ENCODE results near the gene FAM111B. TPM values are rescaled to one million over a fixed set of nuclear protein-coding genes. Genes with fewer than 3 reads are reported as not detected.
"Not testable (repeated sequence)": the region's sequence is repeated elsewhere in the genome, so short reads cannot be mapped to it uniquely, and the experiment has no call there.

Gene FAM111B
- total RNA-seq, 3 donors from 2014 or later (not counting 1 experiment from before 2014, with no cell fraction given) = 1.2 to 1.9 (median 1.4) TPM

DNA sequence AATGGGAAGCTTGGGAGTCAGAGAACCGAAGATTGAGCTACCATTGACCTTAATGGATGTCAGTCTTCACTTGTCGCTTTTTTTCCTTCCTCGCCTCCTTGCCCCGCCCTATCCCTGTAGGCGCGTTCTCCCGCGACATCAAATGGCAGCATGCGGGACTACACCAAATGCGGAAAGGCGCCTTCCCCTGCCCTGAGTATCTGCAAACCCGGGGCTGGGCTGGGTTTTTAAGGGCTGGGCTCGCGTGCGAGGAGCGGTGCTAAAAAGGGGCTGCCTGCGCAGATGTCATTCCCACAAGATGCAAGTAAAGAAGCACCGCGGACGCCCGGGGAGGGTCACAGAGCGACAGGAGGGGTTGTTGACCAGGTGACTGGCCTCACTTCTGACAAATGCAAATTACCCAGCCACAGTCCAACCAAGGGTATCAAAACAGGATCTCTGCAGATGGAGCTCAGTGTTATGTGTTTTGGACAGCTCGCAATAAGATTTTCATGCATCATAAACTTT is 4.7 kb upstream of the FAM111B start:
- 9% methylated on average over 23 of the region's 23 CpGs for WGBS (ENCODE audit: insufficient coverage)
- intact Hi-C loops (cut with micrococcal nuclease) = no loop called here
- Mint-ChIP-seq H3K36me3 (no peaks in the 10 kb centered on the region), H3K9me3 (no peaks in the 10 kb centered on the region), H3K27me3 (ENCODE audit: low read depth in 2 of 2) (peaks cover 21 to 32% of the 10 kb centered on the region in 2 donors), H3K4me1 (peaks cover 24 to 27% of the 10 kb centered on the region in 2 donors), H3K4me3 (peak overlapping the region; percentile 62), H3K27ac (no peak overlapping the region)
- ATAC-seq = peak; percentile 29 to 51 (median 36)
- Histone ChIP-seq H3K27me3 (ENCODE audit: control insufficient read depth, insufficient read depth, low read length) (peaks cover 2% of the 10 kb centered on the region), H3K36me3 (ENCODE audit: control insufficient read depth, insufficient read depth, low read length) (no peaks in the 10 kb centered on the region), H3K9me3 (ENCODE audit: control insufficient read depth, insufficient read depth, low read length) (no peaks in the 10 kb centered on the region), H3K4me3 (ENCODE audit: low read length) (peak overlapping the region; percentile 49), H3K4me1 (ENCODE audit: control insufficient read depth, insufficient read depth, low read length) (peaks cover 24% of the 10 kb centered on the region), H3K27ac (ENCODE audit: low read length) (no peak overlapping the region)
- TF ChIP-seq, protein P1, sequence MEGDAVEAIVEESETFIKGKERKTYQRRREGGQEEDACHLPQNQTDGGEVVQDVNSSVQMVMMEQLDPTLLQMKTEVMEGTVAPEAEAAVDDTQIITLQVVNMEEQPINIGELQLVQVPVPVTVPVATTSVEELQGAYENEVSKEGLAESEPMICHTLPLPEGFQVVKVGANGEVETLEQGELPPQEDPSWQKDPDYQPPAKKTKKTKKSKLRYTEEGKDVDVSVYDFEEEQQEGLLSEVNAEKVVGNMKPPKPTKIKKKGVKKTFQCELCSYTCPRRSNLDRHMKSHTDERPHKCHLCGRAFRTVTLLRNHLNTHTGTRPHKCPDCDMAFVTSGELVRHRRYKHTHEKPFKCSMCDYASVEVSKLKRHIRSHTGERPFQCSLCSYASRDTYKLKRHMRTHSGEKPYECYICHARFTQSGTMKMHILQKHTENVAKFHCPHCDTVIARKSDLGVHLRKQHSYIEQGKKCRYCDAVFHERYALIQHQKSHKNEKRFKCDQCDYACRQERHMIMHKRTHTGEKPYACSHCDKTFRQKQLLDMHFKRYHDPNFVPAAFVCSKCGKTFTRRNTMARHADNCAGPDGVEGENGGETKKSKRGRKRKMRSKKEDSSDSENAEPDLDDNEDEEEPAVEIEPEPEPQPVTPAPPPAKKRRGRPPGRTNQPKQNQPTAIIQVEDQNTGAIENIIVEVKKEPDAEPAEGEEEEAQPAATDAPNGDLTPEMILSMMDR (IDR thresholded peaks at IDR 0.05) = no peak
- DNase-seq = peak in 1 of 2 donors; percentile 73

DNA sequence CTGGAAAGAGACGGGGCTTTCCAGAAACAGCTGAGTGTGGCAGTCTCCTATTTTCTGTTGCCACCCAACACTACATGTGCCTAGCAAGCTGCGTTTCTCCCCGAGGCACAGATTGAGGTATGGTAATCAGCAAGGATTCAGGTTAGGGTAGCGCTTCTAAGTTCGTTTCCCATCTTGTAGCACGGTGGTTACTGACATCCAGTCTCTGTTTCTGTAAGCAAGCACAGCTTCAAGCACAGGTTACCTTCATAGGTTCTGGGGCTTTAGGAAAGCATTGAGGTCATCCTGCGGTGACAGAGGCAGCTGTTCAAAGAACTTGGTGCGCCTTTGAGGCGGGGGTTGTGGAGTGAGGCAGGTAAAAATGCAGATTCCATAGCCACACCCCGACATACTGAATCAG is 684 bp downstream of the FAM111B start:
- Mint-ChIP-seq H3K4me1 (peaks cover 21 to 30% of the 10 kb centered on the region in 2 donors), H3K4me3 (peak overlapping the region; percentile 89), H3K27ac (peak overlapping the region in 1 of 2 donors; percentile 72)
- H3K9me3 Mint-ChIP-seq; H3K36me3 Mint-ChIP-seq; ATAC-seq; H3K27me3 Mint-ChIP-seq (ENCODE audit: low read depth in 2 of 2); H3K36me3 ChIP-seq (ENCODE audit: control insufficient read depth, insufficient read depth, low read length); H3K9me3 ChIP-seq (ENCODE audit: control insufficient read depth, insufficient read depth, low read length); intact Hi-C loops (cut with micrococcal nuclease); H3K4me3 ChIP-seq (ENCODE audit: low read length); H3K27me3 ChIP-seq (ENCODE audit: control insufficient read depth, insufficient read depth, low read length): not testable (repeated sequence)
- peak in 1 of 2 donors; percentile 40 for DNase-seq
- peaks cover 16% of the 10 kb centered on the region for H3K4me1 ChIP-seq (ENCODE audit: control insufficient read depth, insufficient read depth, low read length)
- H3K27ac ChIP-seq (ENCODE audit: low read length) = peak overlapping the region; percentile 15
- 29% methylated on average over 9 of the region's 10 CpGs for WGBS (ENCODE audit: insufficient coverage)

DNA sequence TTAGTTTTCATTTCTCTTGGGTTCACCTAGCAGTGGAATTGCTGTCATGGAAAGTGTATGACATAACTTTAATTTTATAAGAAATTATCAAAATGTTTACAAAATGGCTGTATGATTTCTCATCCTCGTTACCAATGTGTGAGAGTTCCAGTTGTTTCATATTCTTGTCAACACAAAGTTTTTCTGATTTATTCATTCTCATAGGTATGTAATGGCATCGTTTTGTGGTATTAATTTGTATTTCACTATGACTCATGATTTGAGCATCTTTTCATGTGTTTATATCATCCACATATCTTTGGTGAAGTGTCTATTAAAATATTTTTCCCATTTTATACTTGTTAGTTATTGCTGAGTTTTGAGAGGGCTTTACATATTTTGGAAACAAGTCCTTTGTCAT is 5.5 kb downstream of the FAM111B start:
- H3K9me3 Mint-ChIP-seq = no peaks in the 10 kb centered on the region

DNA sequence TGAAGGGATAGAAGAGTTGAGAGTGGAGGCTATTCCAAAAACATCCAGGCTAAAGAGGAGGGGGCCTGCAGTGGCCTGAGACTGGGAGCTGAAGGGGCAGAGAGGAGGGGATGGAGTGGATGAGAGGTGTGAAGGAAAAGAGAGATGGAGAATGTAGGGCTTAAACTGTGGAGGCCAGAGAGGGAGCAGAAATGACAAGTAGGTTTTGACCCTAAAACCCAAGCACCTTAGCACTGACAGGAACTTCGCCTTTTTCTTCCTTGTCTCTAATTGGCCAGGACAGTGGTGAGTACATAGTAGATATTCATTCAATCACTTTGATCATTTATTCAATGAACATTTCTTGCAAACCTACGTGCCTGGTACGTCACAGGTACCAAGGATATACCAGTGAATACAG is 7.3 kb downstream of the FAM111B start:
- no peaks in the 10 kb centered on the region for H3K27me3 Mint-ChIP-seq (ENCODE audit: low read depth in 2 of 2)
- no peaks in the 10 kb centered on the region for H3K4me1 ChIP-seq (ENCODE audit: control insufficient read depth, insufficient read depth, low read length)
- H3K9me3 ChIP-seq (ENCODE audit: control insufficient read depth, insufficient read depth, low read length) = peaks cover 12% of the 10 kb centered on the region
- no peak overlapping the region for H3K27ac Mint-ChIP-seq
- 96% methylated on average over 3 of the region's 3 CpGs for WGBS (ENCODE audit: insufficient coverage)
- H3K27me3 ChIP-seq (ENCODE audit: control insufficient read depth, insufficient read depth, low read length) = no peaks in the 10 kb centered on the region
- intact Hi-C loops (cut with micrococcal nuclease) = no loop called here
- H3K36me3 ChIP-seq (ENCODE audit: control insufficient read depth, insufficient read depth, low read length) = no peaks in the 10 kb centered on the region
- no peak overlapping the region for H3K4me3 Mint-ChIP-seq
- ATAC-seq (no peak), DNase-seq (no peak)
- TF ChIP-seq, protein P1 (IDR thresholded peaks at IDR 0.05) = no peak
- H3K27ac ChIP-seq (ENCODE audit: low read length) = no peak overlapping the region
- H3K4me1 Mint-ChIP-seq = no peaks in the 10 kb centered on the region
- H3K4me3 ChIP-seq (ENCODE audit: low read length) = no peak overlapping the region
- peaks cover 0 to 2% of the 10 kb centered on the region in 2 donors for H3K9me3 Mint-ChIP-seq
- no peaks in the 10 kb centered on the region for H3K36me3 Mint-ChIP-seq

More for the DNA sequence above, 5.5 kb downstream of the FAM111B start:
- peaks cover 2% of the 10 kb centered on the region for H3K4me1 ChIP-seq (ENCODE audit: control insufficient read depth, insufficient read depth, low read length)
- TF ChIP-seq, protein P1 (IDR thresholded peaks at IDR 0.05) = no peak
- intact Hi-C loops (cut with micrococcal nuclease) = no loop called here
- H3K4me3 ChIP-seq (ENCODE audit: low read length) = no peak overlapping the region
- no peak for ATAC-seq
- DNase-seq = no peak
- Mint-ChIP-seq H3K36me3 (no peaks in the 10 kb centered on the region), H3K4me1 (peaks cover 3 to 11% of the 10 kb centered on the region in 2 donors), H3K4me3 (no peak overlapping the region), H3K27ac (no peak overlapping the region), H3K27me3 (ENCODE audit: low read depth in 2 of 2) (no peaks in the 10 kb centered on the region)
- H3K9me3 ChIP-seq (ENCODE audit: control insufficient read depth, insufficient read depth, low read length) = peaks cover 4% of the 10 kb centered on the region
- WGBS (ENCODE audit: insufficient coverage) = no CpG with 5 or more reads among the region's 2 CpGs
- no peaks in the 10 kb centered on the region for H3K36me3 ChIP-seq (ENCODE audit: control insufficient read depth, insufficient read depth, low read length)
- no peak overlapping the region for H3K27ac ChIP-seq (ENCODE audit: low read length)
- H3K27me3 ChIP-seq (ENCODE audit: control insufficient read depth, insufficient read depth, low read length) = no peaks in the 10 kb centered on the region
